ENCODE measurements around the gene EXOC2.

- no peak for TF ChIP-seq CTCF (IDR thresholded peaks at IDR 0.05)
- no peak for TF ChIP-seq POLR2AphosphoS5 (IDR thresholded peaks at IDR 0.05)
Measured at GRCh38 chr6:513058-513457, 179.9 kb downstream of the EXOC2 start.

Measured in transverse colon (tissue), 4 donors.